KMS-11 (cell line): ENCODE measurements around the gene IL1RL1.

Experiments
- H2AFZ ChIP-seq: fragments of 200-600 bp; sonication (generic); 2 replicates; pipeline ENCODE4 v1.6.1; 2016; ENCODE audit warnings: antibody characterized with exemption, mixed run types, low read depth
- H3K27ac ChIP-seq: fragments of 200-600 bp; sonication (generic); 2 replicates; pipeline ENCODE4 v1.6.1; 2016; ENCODE audit warnings: mild to moderate bottlenecking, mixed run types
- H3K27me3 ChIP-seq: fragments of 200-600 bp; sonication (generic); 2 replicates; pipeline ENCODE4 v1.6.1; 2017; ENCODE audit warnings: mild to moderate bottlenecking, low read depth, mixed run types, moderate library complexity; ENCODE audit not compliant: insufficient read depth
- H3K36me3 ChIP-seq: fragments of 200-600 bp; sonication (generic); 2 replicates; pipeline ENCODE4 v1.6.1; 2017; ENCODE audit warnings: mild to moderate bottlenecking, mixed run types; ENCODE audit not compliant: insufficient read depth
- H3K4me1 ChIP-seq: fragments of 200-600 bp; sonication (generic); 2 replicates; pipeline ENCODE4 v1.6.1; 2016; ENCODE audit warnings: mild to moderate bottlenecking, low read depth, mixed run types; ENCODE audit not compliant: poor library complexity, severe bottlenecking
- H3K4me2 ChIP-seq: fragments of 200-600 bp; sonication (generic); 2 replicates; pipeline ENCODE4 v1.7.0; 2016; ENCODE audit warnings: mild to moderate bottlenecking, mixed run types
- H3K4me3 ChIP-seq: fragments of 200-600 bp; sonication (generic); IDR thresholded peaks from 2 replicates; pipeline ENCODE4 v1.6.1; 2017; ENCODE audit warnings: low read depth, low read length, mixed read lengths; ENCODE audit not compliant: insufficient read depth
- H3K79me2 ChIP-seq: fragments of 200-600 bp; sonication (generic); 2 replicates; pipeline ENCODE4 v1.6.1; 2016; ENCODE audit warnings: low read depth, mixed run types; ENCODE audit not compliant: insufficient read depth
- H3K9ac ChIP-seq: fragments of 200-600 bp; sonication (generic); 2 replicates; pipeline ENCODE4 v1.6.1; 2016; ENCODE audit warnings: mild to moderate bottlenecking, mixed run types
- H4K20me1 ChIP-seq: fragments of 200-600 bp; sonication (generic); 2 replicates; pipeline ENCODE4 v1.6.1; 2016; ENCODE audit warnings: mild to moderate bottlenecking, mixed run types; ENCODE audit not compliant: insufficient read depth
- TF ChIP-seq, protein P1 (sequence below): fragments of 200-600 bp; sonication (generic); conservative IDR thresholded peaks from 2 replicates; pipeline ENCODE4 v1.6.1; 2017; ENCODE audit warnings: low read depth, mild to moderate bottlenecking, antibody characterized with exemption, low read length, moderate library complexity, mixed read lengths

Gene IL1RL1

DNA sequence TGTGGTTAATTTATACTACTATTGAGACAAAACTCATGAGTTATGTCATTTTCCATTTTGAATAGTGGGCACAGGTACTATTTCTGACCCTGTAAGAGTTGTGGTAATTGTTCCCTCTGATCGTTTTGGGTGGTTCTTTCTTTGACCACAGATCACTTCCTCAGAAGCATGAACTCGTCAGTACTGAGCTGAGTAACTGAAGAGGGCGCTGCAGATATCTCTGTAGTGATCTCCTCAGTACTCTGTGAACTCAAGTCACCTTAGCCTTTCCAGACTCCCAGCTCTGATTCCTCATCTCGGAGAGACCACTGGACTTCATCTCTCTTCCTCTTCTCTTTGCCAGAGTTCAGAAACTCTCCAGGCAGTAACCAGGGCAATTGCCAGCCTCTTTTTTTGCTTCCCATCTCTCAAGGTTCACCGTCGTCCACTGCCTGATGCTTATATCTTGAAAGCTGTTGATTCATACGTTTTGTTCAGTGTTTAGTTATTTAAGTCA is 9.4 kb upstream of the IL1RL1 start:
- Histone ChIP-seq H4K20me1 (no peaks in the 10 kb centered on the region), H2AFZ (no peak overlapping the region), H3K27ac (no peak overlapping the region), H3K4me1 (no peaks in the 10 kb centered on the region), H3K79me2 (no peaks in the 10 kb centered on the region), H3K36me3 (no peaks in the 10 kb centered on the region), H3K4me2 (no peak overlapping the region), H3K4me3 (no peak overlapping the region), H3K9ac (no peak overlapping the region), H3K27me3 (no peaks in the 10 kb centered on the region)
- TF ChIP-seq, protein P1, sequence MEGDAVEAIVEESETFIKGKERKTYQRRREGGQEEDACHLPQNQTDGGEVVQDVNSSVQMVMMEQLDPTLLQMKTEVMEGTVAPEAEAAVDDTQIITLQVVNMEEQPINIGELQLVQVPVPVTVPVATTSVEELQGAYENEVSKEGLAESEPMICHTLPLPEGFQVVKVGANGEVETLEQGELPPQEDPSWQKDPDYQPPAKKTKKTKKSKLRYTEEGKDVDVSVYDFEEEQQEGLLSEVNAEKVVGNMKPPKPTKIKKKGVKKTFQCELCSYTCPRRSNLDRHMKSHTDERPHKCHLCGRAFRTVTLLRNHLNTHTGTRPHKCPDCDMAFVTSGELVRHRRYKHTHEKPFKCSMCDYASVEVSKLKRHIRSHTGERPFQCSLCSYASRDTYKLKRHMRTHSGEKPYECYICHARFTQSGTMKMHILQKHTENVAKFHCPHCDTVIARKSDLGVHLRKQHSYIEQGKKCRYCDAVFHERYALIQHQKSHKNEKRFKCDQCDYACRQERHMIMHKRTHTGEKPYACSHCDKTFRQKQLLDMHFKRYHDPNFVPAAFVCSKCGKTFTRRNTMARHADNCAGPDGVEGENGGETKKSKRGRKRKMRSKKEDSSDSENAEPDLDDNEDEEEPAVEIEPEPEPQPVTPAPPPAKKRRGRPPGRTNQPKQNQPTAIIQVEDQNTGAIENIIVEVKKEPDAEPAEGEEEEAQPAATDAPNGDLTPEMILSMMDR, result no peak

DNA sequence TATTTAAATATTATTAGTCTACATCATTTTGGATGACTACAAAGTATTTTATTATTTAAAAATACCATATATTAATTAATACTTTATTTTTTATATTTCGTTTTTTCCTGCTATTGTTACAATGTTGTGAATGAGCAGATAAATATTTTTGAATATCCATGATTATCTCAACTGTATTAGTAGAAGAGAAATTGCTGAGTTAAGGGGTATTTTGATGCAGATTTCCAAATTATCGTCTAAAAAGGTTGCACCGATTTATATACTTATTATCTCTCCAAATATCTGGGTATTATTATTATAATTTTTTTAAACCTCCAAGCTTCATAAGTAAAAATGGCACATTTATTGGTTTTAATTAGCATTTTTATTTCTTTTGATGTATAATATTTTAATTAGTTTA is 8.9 kb upstream of the IL1RL1 start:
- H3K79me2 ChIP-seq, result no peaks in the 10 kb centered on the region

DNA sequence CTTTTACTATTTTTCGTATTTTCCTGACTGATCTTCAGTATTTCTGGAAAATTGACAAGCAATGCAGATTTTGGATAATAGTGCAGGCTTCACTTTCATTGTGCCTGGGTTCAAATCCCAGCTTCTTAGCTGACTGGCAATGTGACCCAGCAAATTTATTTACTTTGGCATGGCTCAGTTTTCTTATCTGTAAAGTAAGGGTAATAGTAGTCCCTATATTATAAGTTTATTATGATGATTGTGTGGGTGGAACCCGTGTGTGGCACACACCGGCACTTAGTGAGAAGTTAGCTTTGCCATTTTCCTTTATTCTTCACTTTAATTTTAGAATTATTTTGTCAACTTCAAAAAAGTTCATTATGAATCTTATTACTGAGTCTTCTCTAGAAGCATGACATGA is 7.8 kb upstream of the IL1RL1 start:
- H2AFZ ChIP-seq, result no peak overlapping the region
- no peak overlapping the region for H3K9ac ChIP-seq
- no peaks in the 10 kb centered on the region for H3K36me3 ChIP-seq
- no peak overlapping the region for H3K4me3 ChIP-seq
- no peak overlapping the region for H3K4me2 ChIP-seq
- no peak overlapping the region for H3K27ac ChIP-seq
- H4K20me1 ChIP-seq, result no peaks in the 10 kb centered on the region
- TF ChIP-seq, protein P1, result no peak
- no peaks in the 10 kb centered on the region for H3K79me2 ChIP-seq
- H3K27me3 ChIP-seq, result no peaks in the 10 kb centered on the region
- H3K4me1 ChIP-seq, result no peaks in the 10 kb centered on the region

More for the DNA sequence above, 8.9 kb upstream of the IL1RL1 start:
- H3K27ac ChIP-seq, result no peak overlapping the region
- TF ChIP-seq, protein P1, result no peak
- H3K4me2 ChIP-seq, result no peak overlapping the region
- no peaks in the 10 kb centered on the region for H3K4me1 ChIP-seq
- no peak overlapping the region for H2AFZ ChIP-seq
- H3K36me3 ChIP-seq, result no peaks in the 10 kb centered on the region
- H3K4me3 ChIP-seq, result no peak overlapping the region
- H4K20me1 ChIP-seq, result no peaks in the 10 kb centered on the region
- no peaks in the 10 kb centered on the region for H3K27me3 ChIP-seq
- H3K9ac ChIP-seq, result no peak overlapping the region

GRCh38 chr2:102304268-102304667 is 7.1 kb upstream of the IL1RL1 start:
- Histone ChIP-seq H3K4me1 (no peaks in the 10 kb centered on the region), H3K4me3 (no peak overlapping the region), H3K9ac (no peak overlapping the region), H2AFZ (no peak overlapping the region), H3K79me2 (no peaks in the 10 kb centered on the region), H4K20me1 (no peaks in the 10 kb centered on the region), H3K4me2 (no peak overlapping the region), H3K27ac (no peak overlapping the region), H3K36me3 (no peaks in the 10 kb centered on the region), H3K27me3 (no peaks in the 10 kb centered on the region)
- TF ChIP-seq, protein P1, result no peak
